GM23248 (cell line): ENCODE results near the gene ANKS1B. TPM values are rescaled to one million over a fixed set of nuclear protein-coding genes. Genes with fewer than 3 reads are reported as not detected.

ENCODE experiments used
- DNase-seq: peaks from one replicate; pipeline ENCODE4 v3.0.0-alpha.2; 2015
- H2AFZ ChIP-seq: fragments of 200-600 bp; sonication (generic); 2 replicates; pipeline ENCODE4 v1.6.1; 2016; ENCODE audit warnings: antibody characterized with exemption
- H3F3A ChIP-seq: fragments of 200-600 bp; sonication (generic); 2 replicates; pipeline ENCODE4 v1.6.1; 2016; ENCODE audit warnings: mild to moderate bottlenecking, antibody characterized with exemption, mixed run types; ENCODE audit not compliant: insufficient read depth
- H3K27ac ChIP-seq: fragments of 200-600 bp; sonication (generic); 2 replicates; pipeline ENCODE4 v1.5.1; 2016; ENCODE audit warnings: mild to moderate bottlenecking
- H3K27me3 ChIP-seq: fragments of 200-600 bp; sonication (generic); replicated peaks from 2 replicates; pipeline ENCODE4 v1.6.1; 2016; ENCODE audit warnings: mild to moderate bottlenecking; ENCODE audit not compliant: insufficient read depth
- H3K36me3 ChIP-seq: fragments of 200-600 bp; sonication (generic); 2 replicates; pipeline ENCODE4 v1.6.1; 2016; ENCODE audit warnings: low read depth, mild to moderate bottlenecking
- H3K4me1 ChIP-seq: fragments of 200-600 bp; sonication (generic); 2 replicates; pipeline ENCODE4 v1.6.1; 2016; ENCODE audit warnings: mild to moderate bottlenecking; ENCODE audit not compliant: insufficient read depth
- H3K4me2 ChIP-seq: fragments of 200-600 bp; sonication (generic); one replicate; pipeline ENCODE4 v1.6.1; 2016; ENCODE audit warnings: mild to moderate bottlenecking; ENCODE audit not compliant: unreplicated experiment
- H3K4me3 ChIP-seq: fragments of 200-600 bp; sonication (generic); 2 replicates; pipeline ENCODE4 v1.5.1; 2016; ENCODE audit warnings: mild to moderate bottlenecking
- H3K79me2 ChIP-seq: fragments of 200-600 bp; sonication (generic); 2 replicates; pipeline ENCODE4 v1.6.1; 2016; ENCODE audit warnings: mild to moderate bottlenecking; ENCODE audit not compliant: insufficient read depth
- H3K9ac ChIP-seq: fragments of 200-600 bp; sonication (generic); 2 replicates; pipeline ENCODE4 v1.6.1; 2016; ENCODE audit warnings: mild to moderate bottlenecking
- H3K9me2 ChIP-seq: fragments of 200-600 bp; sonication (generic); 2 replicates; pipeline ENCODE4 v1.6.1; 2016; ENCODE audit warnings: mixed run types, mild to moderate bottlenecking, moderate library complexity; ENCODE audit not compliant: insufficient read depth
- H3K9me3 ChIP-seq: fragments of 200-600 bp; sonication (generic); one replicate; pipeline ENCODE4 v1.6.1; 2017; ENCODE audit warnings: low read depth
- H4K20me1 ChIP-seq: fragments of 200-600 bp; sonication (generic); 2 replicates; pipeline ENCODE4 v1.6.0; 2016; ENCODE audit not compliant: insufficient read depth
- EZH2 ChIP-seq: fragments of 200-600 bp; sonication (generic); IDR thresholded peaks from 2 replicates; pipeline ENCODE4 v1.6.1; 2018; ENCODE audit warnings: antibody characterized with exemption, mild to moderate bottlenecking; ENCODE audit not compliant: insufficient read depth, poor library complexity, severe bottlenecking
- EZH2phosphoT487 ChIP-seq: fragments of 200-600 bp; sonication (generic); IDR thresholded peaks from 2 replicates; pipeline ENCODE4 v1.6.1; 2018; ENCODE audit warnings: antibody characterized with exemption, moderate library complexity, mild to moderate bottlenecking, low read depth; ENCODE audit not compliant: insufficient read depth
- WGBS, 2 experiments: methylation state at CpG; one replicate each; pipeline ENCODE4 v1.1.6; 2015 to 2017; ENCODE audit warnings: low lambda C conversion rate in 2 of 2, low coverage in 1 of 2; ENCODE audit errors: missing lambda C conversion rate in 2 of 2; 5-methylcytosine and 5-hydroxymethylcytosine counted together
- in situ Hi-C: fragments of 300-500 bp; cut with MboI; formaldehyde crosslinking; loops from 2 replicates; pipeline ENCODE4 v1.15.0; 2020
- polyA plus RNA-seq: library from polyadenylated mRNA; unstranded; fragments of >200 nt; fragmentation: Nextera tagmentation; extraction: Ambion mirVana; gene quantifications from 2 replicates; pipeline ENCODE4 v1.2.1, GENCODE V29; 2016
- total RNA-seq: library from RNA; depleted of rRNA; stranded (reverse); fragments of >200 nt; shearing (Covaris generic); gene quantifications from 2 replicates; pipeline ENCODE4 v1.2.3, GENCODE V29; 2014

ANKS1B gene
- total and polyA plus RNA-seq, 2 experiments from 2014 or later: not detected

DNA sequence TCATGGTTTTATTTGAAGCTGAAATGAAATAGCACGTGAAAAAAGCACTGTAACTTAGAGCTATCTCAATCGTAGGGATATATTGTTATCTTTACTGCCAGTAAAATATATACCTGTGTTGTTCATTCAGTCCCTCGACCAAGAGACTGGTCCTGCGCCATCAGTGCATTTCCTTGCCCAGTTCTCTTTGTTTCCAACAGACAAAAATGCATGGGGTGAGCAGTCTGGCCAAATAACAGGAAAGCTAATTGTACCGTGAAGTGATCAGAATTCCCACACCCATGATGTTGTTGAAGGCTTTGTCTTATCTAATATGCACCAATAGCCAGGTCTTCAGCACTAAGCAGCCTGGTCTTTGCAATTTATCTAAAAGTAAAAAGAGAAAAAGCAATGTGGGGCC lies 814.3 kb downstream of the ANKS1B start:
- no peaks in the 10 kb centered on the region for H3K9me3 ChIP-seq
- no peak for DNase-seq
- no peak overlapping the region for H3K27ac ChIP-seq
- in situ Hi-C loops: no loop called here
- no peaks in the 10 kb centered on the region for H3K36me3 ChIP-seq
- no peaks in the 10 kb centered on the region for H3K4me1 ChIP-seq
- no peaks in the 10 kb centered on the region for H3K79me2 ChIP-seq
- H3K4me2 ChIP-seq: no peak overlapping the region
- no peaks in the 10 kb centered on the region for H4K20me1 ChIP-seq
- H3F3A ChIP-seq: no peaks in the 10 kb centered on the region
- H3K9me2 ChIP-seq: no peaks in the 10 kb centered on the region
- no peak overlapping the region for H3K4me3 ChIP-seq
- 29 to 32% methylated on average over 5 of the region's 5 CpGs for WGBS, 2 experiments
- no peak overlapping the region for H2AFZ ChIP-seq
- H3K9ac ChIP-seq: no peak overlapping the region
- H3K27me3 ChIP-seq: no peaks in the 10 kb centered on the region
- no peak for TF ChIP-seq EZH2phosphoT487
- no peak for TF ChIP-seq EZH2

DNA sequence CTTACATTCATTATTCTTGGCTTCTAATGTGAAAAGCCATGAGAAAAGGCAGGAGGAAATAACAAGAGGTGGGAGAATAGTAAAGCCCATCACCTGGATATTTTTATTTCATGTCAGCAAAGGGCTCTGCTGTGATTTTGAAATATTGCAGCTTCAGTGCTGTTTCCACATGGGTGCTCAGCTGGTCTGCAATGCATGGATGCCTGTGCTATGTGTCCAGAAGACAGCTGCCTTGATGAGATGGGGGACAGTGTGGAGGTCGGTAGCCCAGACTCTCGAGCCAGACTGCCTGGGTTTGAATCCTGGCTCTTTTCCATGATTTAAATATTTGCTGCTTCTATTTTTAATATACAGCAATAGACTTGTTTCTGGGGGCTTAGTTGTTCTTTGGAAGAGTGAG lies 814.7 kb downstream of the ANKS1B start:
- H2AFZ ChIP-seq: no peak overlapping the region
- H4K20me1 ChIP-seq: no peaks in the 10 kb centered on the region
- H3K27ac ChIP-seq: no peak overlapping the region
- in situ Hi-C loops: no loop called here
- H3K9me2 ChIP-seq: no peaks in the 10 kb centered on the region
- no peaks in the 10 kb centered on the region for H3K4me1 ChIP-seq
- no peak overlapping the region for H3K4me2 ChIP-seq
- H3K79me2 ChIP-seq: no peaks in the 10 kb centered on the region
- TF ChIP-seq EZH2 (no peak), EZH2phosphoT487 (no peak)
- no peaks in the 10 kb centered on the region for H3K36me3 ChIP-seq
- no peak overlapping the region for H3K4me3 ChIP-seq
- no peaks in the 10 kb centered on the region for H3K9me3 ChIP-seq
- no peaks in the 10 kb centered on the region for H3F3A ChIP-seq
- DNase-seq: no peak
- WGBS, 2 experiments: 21 to 25% methylated on average over 2 of the region's 2 CpGs
- H3K9ac ChIP-seq: no peak overlapping the region
- no peaks in the 10 kb centered on the region for H3K27me3 ChIP-seq

DNA sequence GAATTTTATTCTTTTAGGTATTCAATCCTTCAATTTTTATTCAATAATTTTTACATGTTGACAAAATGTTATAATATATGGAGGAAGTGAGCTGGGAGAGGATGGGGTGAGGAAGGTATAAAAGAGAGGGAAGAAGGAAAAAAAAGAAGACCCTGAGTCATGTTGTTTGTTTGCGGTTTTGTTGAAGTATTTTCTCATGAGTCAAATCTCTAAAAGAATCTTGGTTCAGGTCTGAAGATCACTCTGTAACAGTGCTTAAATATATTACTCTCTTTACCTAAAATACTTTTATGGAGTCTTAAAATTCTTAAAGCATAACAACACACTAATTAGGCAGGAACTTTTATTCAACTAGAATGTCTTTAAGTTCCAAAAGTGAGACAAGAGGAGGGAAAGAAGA lies 826.8 kb downstream of the ANKS1B start:
- Histone ChIP-seq H3K9me2 (no peaks in the 10 kb centered on the region), H3K79me2 (no peaks in the 10 kb centered on the region), H3K9me3 (no peaks in the 10 kb centered on the region), H3K36me3 (no peaks in the 10 kb centered on the region), H3K27ac (no peak overlapping the region), H3K4me1 (no peaks in the 10 kb centered on the region), H3K9ac (no peak overlapping the region), H2AFZ (no peak overlapping the region), H3K27me3 (no peaks in the 10 kb centered on the region), H3F3A (no peaks in the 10 kb centered on the region), H3K4me3 (no peak overlapping the region), H3K4me2 (no peak overlapping the region), H4K20me1 (no peaks in the 10 kb centered on the region)
- no peak for DNase-seq
- no peak for TF ChIP-seq EZH2
- no peak for TF ChIP-seq EZH2phosphoT487
- in situ Hi-C loops: no loop called here
- 58 to 70% methylated on average over 1 of the region's 1 CpG for WGBS, 2 experiments

DNA sequence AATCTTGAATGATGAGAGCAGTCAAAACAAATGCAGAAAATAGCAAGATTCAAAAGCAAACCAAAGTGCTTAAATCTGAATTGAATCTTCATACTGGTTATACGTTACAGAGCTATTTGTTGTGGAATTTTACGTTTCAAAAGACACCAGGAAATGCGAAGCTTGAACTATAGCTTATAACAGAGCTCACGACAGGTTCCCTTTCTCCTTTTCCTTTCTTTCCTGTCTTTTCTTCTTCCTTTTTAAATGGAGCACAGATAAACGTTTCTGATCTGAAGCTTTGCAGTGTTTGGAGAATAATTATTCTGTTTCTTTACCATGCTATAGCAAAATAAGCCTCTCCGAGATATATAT lies 829.8 kb downstream of the ANKS1B start:
- H3K4me1 ChIP-seq: no peaks in the 10 kb centered on the region
- no peak overlapping the region for H3K27ac ChIP-seq
- H2AFZ ChIP-seq: no peak overlapping the region
- H4K20me1 ChIP-seq: no peaks in the 10 kb centered on the region
- 28 to 33% methylated on average over 6 of the region's 6 CpGs for WGBS, 2 experiments
- no peak overlapping the region for H3K4me3 ChIP-seq
- TF ChIP-seq EZH2phosphoT487: no peak
- TF ChIP-seq EZH2: no peak
- H3K79me2 ChIP-seq: no peaks in the 10 kb centered on the region
- H3K4me2 ChIP-seq: no peak overlapping the region
- H3K36me3 ChIP-seq: no peaks in the 10 kb centered on the region
- no peaks in the 10 kb centered on the region for H3K27me3 ChIP-seq
- in situ Hi-C loops: no loop called here
- no peaks in the 10 kb centered on the region for H3F3A ChIP-seq
- no peaks in the 10 kb centered on the region for H3K9me3 ChIP-seq
- H3K9ac ChIP-seq: no peak overlapping the region
- no peak for DNase-seq
- no peaks in the 10 kb centered on the region for H3K9me2 ChIP-seq
